Measurements from ENCODE around the gene PRKAA1. TPM values are rescaled to one million over a fixed set of nuclear protein-coding genes. Genes with fewer than 3 reads are reported as not detected.

Gene PRKAA1
- total and polyA plus RNA-seq, 2 of the 4 experiments (the other 2 are of a cell fraction): 47.7 to 94.1 TPM

GRCh38 chr5:40832345-40832744, 34.2 kb upstream of the PRKAA1 start:
- no TSS peak for BruUV-seq (replicated peaks)
- Histone ChIP-seq H2AFZ (replicated peaks; ENCODE audit: low read length, poor library complexity) (no peak overlapping the region), H2AK9ac (replicated peaks; ENCODE audit: low read depth, low read length, poor library complexity) (no peak overlapping the region), H4K5ac (ENCODE audit: low read depth, low read length) (no peak overlapping the region), H4K8ac (ENCODE audit: low read depth in 2 of 2, low read length in 2 of 2) (no peak overlapping the region), H3K56ac (ENCODE audit: extremely low read depth, insufficient read depth, low read length) (no peak overlapping the region), H3K23ac (ENCODE audit: low read depth, low read length) (no peak overlapping the region), H3K4me1 (ENCODE audit: control insufficient read depth, insufficient read depth, low read length) (peaks cover 2% of the 10 kb centered on the region; the same call in 1 of the 2 replicates), H3K9ac (ENCODE audit: low read depth, low read length) (no peak overlapping the region), H3K4me3 (ENCODE audit: insufficient read depth, low read depth, low read length) (no peak overlapping the region), H3K27me3 (ENCODE audit: control insufficient read depth, insufficient read depth, low read length) (no peaks in the 10 kb centered on the region), H3K18ac (ENCODE audit: low read depth, low read length) (no peak overlapping the region), H2AK5ac (ENCODE audit: low read depth, low read length) (no peak overlapping the region), H2BK5ac (ENCODE audit: low read depth, low read length, poor library complexity, severe bottlenecking) (peak overlapping the region; percentile 17), H3K79me1 (ENCODE audit: low read depth in 1 of 2, low read length in 2 of 2) (peaks cover 21 to 81% of the 10 kb centered on the region in 2 experiments), H3K4ac (ENCODE audit: low read depth, low read length) (no peak overlapping the region), H2BK20ac (ENCODE audit: low read depth, low read length) (no peak overlapping the region), H3K4me2 (ENCODE audit: low read depth, low read length) (no peak overlapping the region), H3K9me3 (ENCODE audit: control insufficient read depth, insufficient read depth, low read length) (no peaks in the 10 kb centered on the region), H4K91ac (ENCODE audit: insufficient read depth, low read depth, low read length) (no peak overlapping the region), H2BK15ac (ENCODE audit: low read depth, low read length) (no peak overlapping the region), H3K14ac (replicated peaks; ENCODE audit: low read depth, low read length) (no peak overlapping the region), H3K27ac (ENCODE audit: insufficient read depth, low read length) (no peak overlapping the region), H3K36me3 (ENCODE audit: control insufficient read depth, insufficient read depth, low read length) (peaks cover 57% of the 10 kb centered on the region), H2BK120ac (ENCODE audit: low read depth, low read length) (no peak overlapping the region), H3K9me1 (ENCODE audit: insufficient read depth, low read length) (0 out of 2 replicates have a peak, but pooled peaks cover 2% of the 10 kb centered on the region), H4K20me1 (ENCODE audit: insufficient read depth, low read length) (peaks cover 75% of the 10 kb centered on the region)
- ChIA-PET POLR2A (ENCODE audit: unreplicated experiment) (no interaction called here), CTCF (no interaction called here)
- no peak for ATAC-seq (ENCODE audit: low read depth)
- TF ChIP-seq CEBPB (IDR thresholded peaks at IDR 0.05; ENCODE audit: low read depth, low read length) (peak; percentile 59; the same call in 1 of the 2 replicates), NFE2L2 (IDR thresholded peaks at IDR 0.05; ENCODE audit: low read depth, low read length) (no peak)
- no CpG with 5 or more reads among the region's 4 CpGs for WGBS, 2 experiments (ENCODE audit: extremely low coverage in 2 of 2, insufficient read length in 1 of 2)
- in situ Hi-C loops (cut with MboI; ENCODE audit: low sequenced_read_pairs): no loop called here
- dilution Hi-C loops (cut with HindIII; ENCODE audit: low sequenced_read_pairs, unreplicated experiment): no loop called here
- intact Hi-C loops (cut with micrococcal nuclease): loop anchor here (5.0 kb wide), 1 partner anchor 1410 kb away; the partner anchor contains the start of gene DAB2
- DNase-seq: peak; percentile 30
